H1 (cell line): ENCODE data around the gene SNRPD3.
"Not testable (repeated sequence)": the region's sequence is repeated elsewhere in the genome, so short reads cannot be mapped to it uniquely, and the experiment has no call there.

Experiments used
- ATF3 ChIP-seq: IDR thresholded peaks from 2 replicates; pipeline ENCODE4 v1.6.1; 2011; ENCODE audit warnings: low read depth, mild to moderate bottlenecking, low read length; ENCODE audit not compliant: insufficient read depth
- CBX8 ChIP-seq: fragments of 300-800, 300-1000 bp; sonication (generic); IDR thresholded peaks from 2 replicates; pipeline ENCODE4 v1.7.1; 2016; ENCODE audit warnings: low read depth, low read length, borderline replicate concordance
- CHD2 ChIP-seq: IDR thresholded peaks from 2 replicates; pipeline ENCODE4 v1.6.1; 2012; ENCODE audit warnings: low read length, improper control_type of control experiment
- CTCF ChIP-seq, 3 experiments: IDR thresholded peaks; 1 replicate in 2 of 3; 2 replicates in 1 of 3; pipeline versions ENCODE4 v1.5.1 to v1.6.1; 2011; ENCODE audit warnings: low read length in 3 of 3, mild to moderate bottlenecking in 3 of 3, inconsistent platforms in 2 of 3, low read depth in 1 of 3, moderate library complexity in 1 of 3; ENCODE audit not compliant: insufficient read depth in 1 of 3; ENCODE audit errors: control extremely low read depth in 1 of 3
- E2F6 ChIP-seq: IDR thresholded peaks from 2 replicates; pipeline ENCODE4 v1.6.1; 2012; ENCODE audit warnings: inconsistent platforms
- JUN ChIP-seq: IDR thresholded peaks from 2 replicates; pipeline ENCODE4 v1.6.1; 2011; ENCODE audit warnings: low read depth, mild to moderate bottlenecking, improper control_type of control experiment, low read length
- POLR2A ChIP-seq, 2 experiments: IDR thresholded peaks; 1 replicate in 1 of 2; 2 replicates in 1 of 2; pipeline ENCODE4 v1.6.1; 2011; ENCODE audit warnings: low read depth in 2 of 2, low read length in 2 of 2, mild to moderate bottlenecking in 2 of 2; ENCODE audit errors: control extremely low read depth in 1 of 2
- POLR2AphosphoS5 ChIP-seq: IDR thresholded peaks from 2 replicates; pipeline ENCODE4 v1.6.1; 2011; ENCODE audit warnings: low read depth, low read length
- RAD21 ChIP-seq, 2 experiments: IDR thresholded peaks in 1 of 2; conservative IDR thresholded peaks in 1 of 2; 2 replicates each; pipeline ENCODE4 v1.6.1; 2011; ENCODE audit warnings: low read depth in 2 of 2, low read length in 2 of 2, improper control_type of control experiment in 1 of 2, inconsistent platforms in 1 of 2, mild to moderate bottlenecking in 1 of 2, moderate library complexity in 1 of 2
- TCF12 ChIP-seq: IDR thresholded peaks from 2 replicates; pipeline ENCODE4 v1.6.1; 2011; ENCODE audit warnings: low read depth, mild to moderate bottlenecking, low read length

- not testable (repeated sequence) for TF ChIP-seq CTCF (IDR thresholded peaks at IDR 0.05; ENCODE audit: control extremely low read depth in 1 of 3, insufficient read depth in 1 of 3, low read depth in 1 of 3, low read length in 3 of 3); CBX8; POLR2AphosphoS5; RAD21 (IDR thresholded peaks at IDR 0.05 in 1 of 2, conservative IDR thresholded peaks at IDR 0.05 in 1 of 2; ENCODE audit: low read depth in 2 of 2, low read length in 2 of 2); E2F6; TCF12; ATF3; POLR2A (IDR thresholded peaks at IDR 0.05; ENCODE audit: control extremely low read depth in 1 of 2, low read depth in 2 of 2, low read length in 2 of 2); CHD2; JUN
These were observed 51.7 kb downstream of the SNRPD3 start for GRCh38 chr22:24607429-24607983.
